Measurements from ENCODE around the gene PALD1. TPM values are rescaled to one million over a fixed set of nuclear protein-coding genes. Genes with fewer than 3 reads are reported as not detected.

Gene PALD1
- total RNA-seq, 1 donor from 2014 or later = 9.6 TPM

DNA sequence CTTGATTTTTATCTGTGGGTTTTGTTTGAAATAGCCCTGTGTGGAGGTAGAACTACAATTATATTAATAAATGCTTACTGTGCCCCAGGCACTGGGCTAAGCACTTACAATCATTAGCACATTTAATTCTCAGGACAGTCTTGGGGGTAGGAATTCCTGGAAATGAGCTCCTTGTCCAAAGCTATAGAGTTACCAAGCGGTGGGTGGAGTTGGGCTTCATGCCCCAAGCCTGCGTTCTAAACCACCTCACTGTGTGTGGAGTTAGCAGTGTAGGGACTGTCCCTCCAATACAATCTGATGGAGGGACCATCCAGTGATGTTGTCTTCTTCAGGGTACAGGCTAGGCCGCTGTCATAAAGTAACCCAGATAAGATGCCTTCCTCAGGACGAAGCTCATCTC, 49.7 kb downstream of the PALD1 start:
- H3K36me3 Mint-ChIP-seq = no peaks in the 10 kb centered on the region
- H4K20me1 ChIP-seq (ENCODE audit: low read depth) = no peaks in the 10 kb centered on the region
- peaks cover 6% of the 10 kb centered on the region for H3K4me1 Mint-ChIP-seq
- no peaks in the 10 kb centered on the region for H3K9me3 ChIP-seq (ENCODE audit: low read depth)
- H3K4me1 ChIP-seq = no peaks in the 10 kb centered on the region
- no peak for DNase-seq (ENCODE audit: low spot score)
- H3K9ac ChIP-seq = no peak overlapping the region
- peak overlapping the region; percentile 94 for H2AFZ ChIP-seq (replicated peaks)
- TF ChIP-seq EZH2phosphoT487 (IDR thresholded peaks at IDR 0.05) (no peak), EZH2 (IDR thresholded peaks at IDR 0.05) (no peak)
- TF ChIP-seq, protein P1, sequence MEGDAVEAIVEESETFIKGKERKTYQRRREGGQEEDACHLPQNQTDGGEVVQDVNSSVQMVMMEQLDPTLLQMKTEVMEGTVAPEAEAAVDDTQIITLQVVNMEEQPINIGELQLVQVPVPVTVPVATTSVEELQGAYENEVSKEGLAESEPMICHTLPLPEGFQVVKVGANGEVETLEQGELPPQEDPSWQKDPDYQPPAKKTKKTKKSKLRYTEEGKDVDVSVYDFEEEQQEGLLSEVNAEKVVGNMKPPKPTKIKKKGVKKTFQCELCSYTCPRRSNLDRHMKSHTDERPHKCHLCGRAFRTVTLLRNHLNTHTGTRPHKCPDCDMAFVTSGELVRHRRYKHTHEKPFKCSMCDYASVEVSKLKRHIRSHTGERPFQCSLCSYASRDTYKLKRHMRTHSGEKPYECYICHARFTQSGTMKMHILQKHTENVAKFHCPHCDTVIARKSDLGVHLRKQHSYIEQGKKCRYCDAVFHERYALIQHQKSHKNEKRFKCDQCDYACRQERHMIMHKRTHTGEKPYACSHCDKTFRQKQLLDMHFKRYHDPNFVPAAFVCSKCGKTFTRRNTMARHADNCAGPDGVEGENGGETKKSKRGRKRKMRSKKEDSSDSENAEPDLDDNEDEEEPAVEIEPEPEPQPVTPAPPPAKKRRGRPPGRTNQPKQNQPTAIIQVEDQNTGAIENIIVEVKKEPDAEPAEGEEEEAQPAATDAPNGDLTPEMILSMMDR (IDR thresholded peaks at IDR 0.05) = no peak
- peaks cover 4% of the 10 kb centered on the region for H3K27me3 Mint-ChIP-seq (ENCODE audit: insufficient read depth, low read depth)
- no peak overlapping the region for H3K27ac Mint-ChIP-seq
- no peak overlapping the region for H3K4me3 ChIP-seq
- no peaks in the 10 kb centered on the region for H3K36me3 ChIP-seq
- no peaks in the 10 kb centered on the region for H3K27me3 ChIP-seq
- peaks cover 2% of the 10 kb centered on the region for H3K9me3 Mint-ChIP-seq
- H3K27ac ChIP-seq = no peak overlapping the region
- peak overlapping the region; percentile 34 for H3K4me2 ChIP-seq
- no peaks in the 10 kb centered on the region for H3K79me2 ChIP-seq (ENCODE audit: low read depth)
- H3K4me3 Mint-ChIP-seq = no peak overlapping the region
- no peaks in the 10 kb centered on the region for H3F3A ChIP-seq (ENCODE audit: low read depth)

DNA sequence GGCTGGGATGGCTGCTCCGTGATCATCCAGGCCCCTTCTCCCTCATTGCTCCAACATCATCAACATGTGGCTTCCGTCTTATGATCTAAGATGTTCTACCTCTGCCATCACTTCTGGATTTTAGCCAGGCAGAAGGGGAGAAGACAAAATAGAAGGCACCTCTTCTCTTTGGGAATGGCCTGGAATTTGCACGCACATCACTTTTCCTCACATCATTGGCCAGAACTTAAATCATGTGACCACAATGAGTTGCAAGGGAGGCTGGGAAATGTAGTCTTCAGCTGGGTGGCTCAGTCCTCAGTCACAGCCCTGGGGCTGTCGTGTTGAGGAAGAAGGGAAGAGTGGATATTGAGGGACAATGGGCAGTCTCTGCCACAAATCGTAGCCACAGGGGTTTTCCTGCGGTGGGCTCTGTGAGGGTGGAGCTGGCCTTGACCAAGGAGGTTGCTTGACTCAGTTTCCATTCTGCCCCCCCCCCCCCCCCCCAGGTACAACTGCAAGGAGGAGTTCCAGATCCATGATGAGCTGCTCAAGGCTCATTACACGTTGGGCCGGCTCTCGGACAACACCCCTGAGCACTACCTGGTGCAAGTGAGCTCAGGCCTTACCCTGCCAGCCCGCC, 50.3 kb downstream of the PALD1 start:
- Mint-ChIP-seq H3K4me1 (peaks cover 6% of the 10 kb centered on the region), H3K36me3 (no peaks in the 10 kb centered on the region), H3K9me3 (peaks cover 2% of the 10 kb centered on the region), H3K27me3 (ENCODE audit: insufficient read depth, low read depth) (peaks cover 7% of the 10 kb centered on the region), H3K27ac (no peak overlapping the region), H3K4me3 (no peak overlapping the region)
- Histone ChIP-seq H3K36me3 (no peaks in the 10 kb centered on the region), H3K9ac (no peak overlapping the region), H4K20me1 (ENCODE audit: low read depth) (no peaks in the 10 kb centered on the region), H3K4me2 (peak overlapping the region; percentile 34), H3F3A (ENCODE audit: low read depth) (no peaks in the 10 kb centered on the region), H2AFZ (replicated peaks) (peak overlapping the region; percentile 94), H3K27me3 (no peaks in the 10 kb centered on the region), H3K27ac (no peak overlapping the region), H3K4me1 (no peaks in the 10 kb centered on the region), H3K4me3 (no peak overlapping the region), H3K9me3 (ENCODE audit: low read depth) (no peaks in the 10 kb centered on the region), H3K79me2 (ENCODE audit: low read depth) (no peaks in the 10 kb centered on the region)
- TF ChIP-seq EZH2 (IDR thresholded peaks at IDR 0.05) (no peak), EZH2phosphoT487 (IDR thresholded peaks at IDR 0.05) (no peak)
- TF ChIP-seq, protein P1 (IDR thresholded peaks at IDR 0.05) = no peak
- peak; percentile 73 for DNase-seq (ENCODE audit: low spot score)

DNA sequence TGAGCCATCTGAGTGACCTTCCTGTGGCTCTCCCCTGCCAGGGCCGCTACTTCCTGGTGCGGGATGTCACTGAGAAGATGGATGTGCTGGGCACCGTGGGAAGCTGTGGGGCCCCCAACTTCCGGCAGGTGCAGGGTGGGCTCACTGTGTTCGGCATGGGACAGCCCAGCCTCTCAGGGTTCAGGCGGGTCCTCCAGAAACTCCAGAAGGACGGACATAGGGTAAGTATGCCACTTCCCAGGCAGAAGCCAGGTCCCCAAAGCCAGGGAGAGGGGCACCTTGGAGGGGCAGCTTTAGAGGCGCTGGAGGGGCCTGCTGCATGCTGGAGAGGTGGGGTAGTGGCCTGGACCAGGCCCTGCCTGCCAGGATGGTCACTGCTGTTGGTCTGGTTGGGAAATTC, 51.3 kb downstream of the PALD1 start:
- peaks cover 7% of the 10 kb centered on the region for H3K27me3 Mint-ChIP-seq (ENCODE audit: insufficient read depth, low read depth)
- TF ChIP-seq EZH2 (IDR thresholded peaks at IDR 0.05) (no peak), EZH2phosphoT487 (IDR thresholded peaks at IDR 0.05) (no peak)
- TF ChIP-seq, protein P1 (IDR thresholded peaks at IDR 0.05) = no peak
- no peak overlapping the region for H3K27ac Mint-ChIP-seq

More for the DNA sequence above, 51.3 kb downstream of the PALD1 start:
- H3F3A ChIP-seq (ENCODE audit: low read depth) = peaks cover 3% of the 10 kb centered on the region
- H3K9ac ChIP-seq = no peak overlapping the region
- no peak overlapping the region for H3K4me2 ChIP-seq
- no peak overlapping the region for H3K27ac ChIP-seq
- H3K27me3 ChIP-seq = no peaks in the 10 kb centered on the region
- peaks cover 6% of the 10 kb centered on the region for H3K4me1 Mint-ChIP-seq
- H3K4me3 ChIP-seq = no peak overlapping the region
- no peaks in the 10 kb centered on the region for H3K36me3 Mint-ChIP-seq
- no peaks in the 10 kb centered on the region for H3K79me2 ChIP-seq (ENCODE audit: low read depth)
- H3K36me3 ChIP-seq = no peaks in the 10 kb centered on the region
- H3K4me3 Mint-ChIP-seq = no peak overlapping the region
- no peaks in the 10 kb centered on the region for H4K20me1 ChIP-seq (ENCODE audit: low read depth)
- no peaks in the 10 kb centered on the region for H3K9me3 ChIP-seq (ENCODE audit: low read depth)
- DNase-seq (ENCODE audit: low spot score) = no peak
- H2AFZ ChIP-seq (replicated peaks) = no peak overlapping the region
- H3K4me1 ChIP-seq = no peaks in the 10 kb centered on the region
- peaks cover 2% of the 10 kb centered on the region for H3K9me3 Mint-ChIP-seq

Measured in neural progenitor cell (in vitro differentiated cells).